ENCODE measurements around the gene ADD2.
A peak's percentile ranks its signal among the peaks of the same experiment; 100 is the strongest.

ADD2 gene

GRCh38 chr2:70613521-70613920, 154.5 kb downstream of the ADD2 start:
- Histone ChIP-seq H3K4me3 (ENCODE audit: low read depth, low read length) (no peak overlapping the region), H3K9me3 (ENCODE audit: severe bottlenecking) (no peaks in the 10 kb centered on the region), H3K36me3 (no peaks in the 10 kb centered on the region), H3K27me3 (ENCODE audit: insufficient read depth, low read depth, severe bottlenecking) (no peaks in the 10 kb centered on the region), H3K27ac (no peak overlapping the region)
- TF ChIP-seq, protein P1, sequence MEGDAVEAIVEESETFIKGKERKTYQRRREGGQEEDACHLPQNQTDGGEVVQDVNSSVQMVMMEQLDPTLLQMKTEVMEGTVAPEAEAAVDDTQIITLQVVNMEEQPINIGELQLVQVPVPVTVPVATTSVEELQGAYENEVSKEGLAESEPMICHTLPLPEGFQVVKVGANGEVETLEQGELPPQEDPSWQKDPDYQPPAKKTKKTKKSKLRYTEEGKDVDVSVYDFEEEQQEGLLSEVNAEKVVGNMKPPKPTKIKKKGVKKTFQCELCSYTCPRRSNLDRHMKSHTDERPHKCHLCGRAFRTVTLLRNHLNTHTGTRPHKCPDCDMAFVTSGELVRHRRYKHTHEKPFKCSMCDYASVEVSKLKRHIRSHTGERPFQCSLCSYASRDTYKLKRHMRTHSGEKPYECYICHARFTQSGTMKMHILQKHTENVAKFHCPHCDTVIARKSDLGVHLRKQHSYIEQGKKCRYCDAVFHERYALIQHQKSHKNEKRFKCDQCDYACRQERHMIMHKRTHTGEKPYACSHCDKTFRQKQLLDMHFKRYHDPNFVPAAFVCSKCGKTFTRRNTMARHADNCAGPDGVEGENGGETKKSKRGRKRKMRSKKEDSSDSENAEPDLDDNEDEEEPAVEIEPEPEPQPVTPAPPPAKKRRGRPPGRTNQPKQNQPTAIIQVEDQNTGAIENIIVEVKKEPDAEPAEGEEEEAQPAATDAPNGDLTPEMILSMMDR (IDR thresholded peaks at IDR 0.05; ENCODE audit: low read depth, low read length): no peak
- DNase-seq: peak; percentile 72

DNA sequence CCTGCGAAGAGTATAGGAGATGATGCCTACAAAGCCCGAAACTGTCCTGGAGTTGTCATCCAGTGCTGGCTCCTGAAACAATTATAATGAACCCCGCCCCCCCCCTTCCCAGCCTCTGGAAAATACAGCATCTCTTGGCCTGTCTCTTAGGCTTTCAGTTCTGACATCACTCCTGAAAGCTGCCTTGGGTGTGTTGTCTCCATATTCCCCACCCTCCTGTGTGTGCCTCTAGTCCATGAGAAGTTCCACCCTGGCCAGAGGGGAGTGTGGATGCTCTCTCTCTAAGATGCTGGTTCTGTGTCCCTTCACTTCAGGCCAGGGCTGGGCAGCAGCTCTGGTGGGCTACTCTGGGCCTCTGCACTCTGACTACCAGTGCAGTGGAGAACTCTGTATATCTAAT, 155.4 kb downstream of the ADD2 start:
- TF ChIP-seq, protein P1 (IDR thresholded peaks at IDR 0.05; ENCODE audit: low read depth, low read length): no peak
- Histone ChIP-seq H3K36me3 (no peaks in the 10 kb centered on the region), H3K4me3 (ENCODE audit: low read depth, low read length) (no peak overlapping the region), H3K27me3 (ENCODE audit: insufficient read depth, low read depth, severe bottlenecking) (no peaks in the 10 kb centered on the region), H3K9me3 (ENCODE audit: severe bottlenecking) (no peaks in the 10 kb centered on the region), H3K27ac (no peak overlapping the region)
- no peak for DNase-seq

DNA sequence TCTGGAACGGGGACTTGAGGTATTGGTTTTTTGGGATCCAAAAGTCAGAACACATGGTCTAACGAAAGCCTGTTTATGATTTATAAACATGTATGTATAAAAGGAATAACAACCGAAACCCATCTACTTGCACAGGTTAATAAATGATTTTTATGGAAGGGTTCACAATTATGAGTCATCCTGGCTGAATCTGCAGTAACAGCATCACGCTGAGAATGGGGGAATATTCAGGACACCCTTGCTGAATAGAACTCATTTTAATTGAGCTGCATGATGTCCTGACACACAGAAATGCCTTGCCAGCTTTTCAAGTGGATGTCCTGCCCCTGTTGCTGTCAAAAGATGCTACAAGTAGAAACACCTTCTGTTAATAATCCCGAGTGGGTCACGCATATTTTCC, 159.6 kb downstream of the ADD2 start:
- no peak for DNase-seq
- Histone ChIP-seq H3K9me3 (ENCODE audit: severe bottlenecking) (no peaks in the 10 kb centered on the region), H3K4me3 (ENCODE audit: low read depth, low read length) (no peak overlapping the region), H3K36me3 (no peaks in the 10 kb centered on the region), H3K27me3 (ENCODE audit: insufficient read depth, low read depth, severe bottlenecking) (no peaks in the 10 kb centered on the region), H3K27ac (no peak overlapping the region)
- TF ChIP-seq, protein P1 (IDR thresholded peaks at IDR 0.05; ENCODE audit: low read depth, low read length): no peak

DNA sequence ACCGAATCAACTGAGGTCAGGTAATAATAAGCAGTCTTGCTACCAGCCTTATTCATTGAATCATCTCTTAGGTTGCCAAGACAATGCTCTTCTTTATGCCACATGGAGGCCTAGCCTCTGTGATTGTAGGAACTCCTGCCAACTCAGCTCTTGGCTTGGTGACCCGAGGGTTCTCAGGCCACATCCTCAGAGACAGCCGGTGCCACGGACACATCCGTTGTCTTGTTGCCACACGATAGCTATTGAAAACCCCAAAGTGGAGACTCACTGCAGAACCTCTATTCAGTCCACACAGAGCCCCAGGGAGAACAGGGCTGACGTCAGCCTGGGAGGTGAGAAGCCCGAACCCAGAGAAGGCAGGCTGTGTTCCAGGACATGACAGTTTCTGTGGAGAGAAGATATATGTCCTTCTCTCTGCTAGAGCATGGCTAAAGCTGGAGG, 160.9 kb downstream of the ADD2 start:
- no peak overlapping the region for H3K27ac ChIP-seq
- no peaks in the 10 kb centered on the region for H3K27me3 ChIP-seq (ENCODE audit: insufficient read depth, low read depth, severe bottlenecking)
- DNase-seq: no peak
- no peaks in the 10 kb centered on the region for H3K36me3 ChIP-seq
- TF ChIP-seq, protein P1 (IDR thresholded peaks at IDR 0.05; ENCODE audit: low read depth, low read length): no peak
- H3K4me3 ChIP-seq (ENCODE audit: low read depth, low read length): no peak overlapping the region
- H3K9me3 ChIP-seq (ENCODE audit: severe bottlenecking): no peaks in the 10 kb centered on the region

Measured in WERI-Rb-1 (cell line).